MV-4-11 (cell line): ENCODE results near the gene ZNF57.
A peak's percentile ranks its signal among the peaks of the same experiment; 100 is the strongest.
"Not testable (repeated sequence)": the region's sequence is repeated elsewhere in the genome, so short reads cannot be mapped to it uniquely, and the experiment has no call there.

Source experiments
- DNase-seq: peaks from one replicate; lab custom pipeline; 2025; lab: John Stamatoyannopoulos, UW

The ZNF57 gene

DNA sequence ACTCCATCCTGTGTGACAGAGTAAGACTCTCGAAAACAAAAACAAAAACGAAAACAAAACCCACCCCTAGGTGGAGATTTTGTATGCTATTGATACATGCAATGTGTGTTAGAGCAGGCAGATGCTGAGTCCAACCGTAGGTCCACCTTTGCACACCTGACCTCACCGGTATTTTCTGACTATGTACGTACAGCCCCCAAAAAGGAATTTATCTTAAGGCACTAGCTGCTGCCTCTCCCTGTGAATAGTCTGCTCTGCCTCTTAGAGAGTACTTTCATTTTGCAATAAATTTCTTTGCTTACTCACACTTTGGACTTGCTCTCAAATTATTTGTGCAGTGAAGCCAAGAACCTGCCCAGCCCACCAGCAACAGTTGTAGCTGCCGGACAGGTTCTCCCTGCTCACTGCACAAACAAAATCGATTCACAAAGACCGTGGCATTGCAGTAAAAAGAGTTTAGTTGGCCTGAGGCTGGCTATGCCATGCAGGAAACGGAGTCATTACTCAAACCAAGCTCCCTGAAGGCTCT, 52.3 kb downstream of the ZNF57 start:
- no peak for DNase-seq

GRCh38 chr19:2957160-2957559, 56.4 kb downstream of the ZNF57 start:
- DNase-seq, result no peak

DNA sequence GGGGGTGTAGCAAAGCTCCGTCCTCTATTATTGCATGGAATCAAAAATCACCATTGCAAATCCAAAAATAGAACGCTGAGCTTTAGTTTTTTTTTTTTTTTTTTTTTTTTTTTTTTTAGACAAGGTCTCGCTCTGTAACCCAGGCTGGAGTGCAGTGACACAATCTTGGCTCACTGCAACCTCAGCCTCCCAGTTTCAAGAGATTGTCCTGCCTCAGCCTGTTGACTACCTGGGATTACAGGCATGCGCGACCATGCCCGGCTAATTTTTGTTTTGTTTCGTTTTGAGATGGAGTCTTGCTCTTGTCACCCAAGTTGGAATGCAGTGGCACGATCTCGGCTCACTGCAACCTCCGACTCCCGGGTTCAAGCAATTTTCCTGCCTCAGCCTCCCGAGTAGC, 59.4 kb downstream of the ZNF57 start:
- no peak for DNase-seq

DNA sequence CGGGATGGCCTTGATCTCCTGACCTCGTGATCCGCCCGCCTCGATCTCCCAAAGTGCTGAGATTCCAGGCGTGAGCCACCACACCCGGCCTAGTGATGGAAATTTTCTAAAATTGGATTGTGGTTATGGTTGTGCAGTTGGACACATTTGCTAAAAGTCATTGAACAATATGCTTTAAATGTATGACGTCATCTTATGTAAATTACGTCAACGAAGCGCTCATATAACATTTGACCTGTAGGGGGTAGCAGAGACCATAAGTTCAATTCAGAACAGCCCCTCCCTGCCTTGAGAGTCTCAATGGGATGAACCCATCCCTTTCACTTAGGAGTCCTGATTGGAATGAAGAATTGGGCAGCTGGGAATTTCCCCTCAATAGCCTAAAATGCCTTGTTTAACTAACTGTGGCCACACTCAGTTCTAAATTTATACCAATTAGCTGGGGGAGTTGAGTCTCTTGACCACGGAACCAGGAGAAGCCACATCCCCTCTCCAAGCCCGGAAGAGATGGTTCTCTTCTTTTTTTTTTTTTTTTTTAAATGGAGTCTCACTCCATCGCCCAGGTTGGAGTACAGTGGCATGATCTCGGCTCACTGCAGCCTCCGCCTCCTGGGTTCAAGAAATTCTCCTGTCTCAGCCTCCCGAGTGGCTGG, 61.4 kb downstream of the ZNF57 start:
- peak; percentile 72 for DNase-seq

DNA sequence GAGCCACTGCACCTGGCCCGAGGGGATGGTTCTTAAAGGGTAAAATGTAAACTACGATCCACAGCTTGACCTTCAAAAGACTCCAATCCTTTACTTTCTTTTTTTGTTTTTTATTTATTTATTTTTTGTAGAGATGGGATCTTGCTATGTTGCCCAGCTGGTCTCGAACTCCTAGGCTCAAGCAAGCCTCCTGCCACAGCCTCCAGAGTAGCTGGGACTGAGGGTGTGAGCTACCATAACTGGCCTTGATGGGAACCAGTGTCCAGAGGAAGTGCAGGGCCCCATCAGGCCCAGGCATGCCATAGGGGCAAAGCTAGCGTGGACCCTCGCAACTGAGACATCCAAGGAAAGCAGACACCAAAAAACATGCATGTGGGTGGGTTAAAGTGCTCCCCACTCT, 62.4 kb downstream of the ZNF57 start:
- DNase-seq, result no peak

- not testable (repeated sequence) for DNase-seq
Observed at GRCh38 chr19:2963631-2964030, 62.9 kb downstream of the ZNF57 start.

GRCh38 chr19:2964874-2965273, 64.1 kb downstream of the ZNF57 start:
- DNase-seq, result no peak

- DNase-seq, result no peak
Observed at GRCh38 chr19:2967972-2968371, 67.2 kb downstream of the ZNF57 start.
